ENCODE data around the gene MUC5B. TPM values are rescaled to one million over a fixed set of nuclear protein-coding genes. Genes with fewer than 3 reads are reported as not detected.

The MUC5B gene
- total and polyA plus RNA-seq, 2 of the 13 experiments (the other 11 are each of a cell fraction or from before 2014, with no cell fraction given): 0.01 TPM; not detected in 1

GRCh38 chr11:1290052-1291040 lies 67.5 kb downstream of the MUC5B start:
- Histone ChIP-seq H4K20me1 (ENCODE audit: insufficient read depth, low read length) (no peaks in the 10 kb centered on the region), H3K36me3 (replicated peaks in 1 of 2; ENCODE audit: control insufficient read depth in 1 of 2, insufficient read depth in 2 of 2, low read length in 2 of 2) (peaks cover 45 to 72% of the 10 kb centered on the region in 2 experiments; a peak in 4 of 5 replicates), H3K4me3 (replicated peaks in 1 of 3; ENCODE audit: insufficient read depth in 1 of 3, low read depth in 2 of 3, low read length in 3 of 3) (no peak overlapping the region), H3K27me3 (ENCODE audit: control insufficient read depth in 1 of 2, insufficient read depth in 2 of 2, low read length in 2 of 2) (no peaks in the 10 kb centered on the region; a peak in 1 of 5 replicates), H3K9ac (ENCODE audit: insufficient read depth, low read depth, low read length) (no peak overlapping the region), H3K79me2 (ENCODE audit: insufficient read depth, low read length) (peaks cover 4% of the 10 kb centered on the region), H2AFZ (ENCODE audit: low read length) (no peak overlapping the region), H3K4me1 (ENCODE audit: insufficient read depth, low read length) (no peaks in the 10 kb centered on the region), H3K9me3 (ENCODE audit: low read length) (no peaks in the 10 kb centered on the region), H3K4me2 (ENCODE audit: low read depth, low read length) (no peak overlapping the region), H3K27ac (ENCODE audit: extremely low read length, insufficient read depth, low read length) (no peak overlapping the region)
- POLR2A ChIA-PET: no interaction called here
- 96% methylated on average over 41 of the region's 43 CpGs for WGBS (ENCODE audit: low lambda C conversion rate)
- DNase-seq (ENCODE audit: low spot score) (no peak), FAIRE-seq (no peak), ATAC-seq (no peak)
- no TSS peak for BruUV-seq (replicated peaks)
- in situ Hi-C loops (cut with HindIII; ENCODE audit: extremely low pct_ligation_motif_present, low pct_unique_long_range_greater_than_20kb) (loop anchor here (10.0 kb wide), 1 partner anchor 94 kb away; the partner anchor contains the start of gene BRSK2), intact Hi-C loops (cut with micrococcal nuclease; ENCODE audit: unreplicated experiment) (no loop called here)
- CTCF ChIA-PET (ENCODE audit: low intra/inter-chr PET ratio, low total read pairs): no interaction called here
- TF ChIP-seq ZNF816 (CRISPR knock-in tag; IDR thresholded peaks at IDR 0.05; ENCODE audit: borderline replicate concordance): no peak
- no peak for TF ChIP-seq YEATS4 (CRISPR knock-in tag; IDR thresholded peaks at IDR 0.05; ENCODE audit: borderline replicate concordance)
- TF ChIP-seq JUNB (CRISPR knock-in tag; IDR thresholded peaks at IDR 0.05; ENCODE audit: borderline replicate concordance): no peak
- TF ChIP-seq ARID2 (CRISPR knock-in tag; IDR thresholded peaks at IDR 0.05; ENCODE audit: borderline replicate concordance): no peak
- TF ChIP-seq MEF2D (CRISPR knock-in tag; IDR thresholded peaks at IDR 0.05): no peak
- no peak for TF ChIP-seq ARID3A (IDR thresholded peaks at IDR 0.05; ENCODE audit: low read depth, low read length)
- no peak for TF ChIP-seq POLR2A (IDR thresholded peaks at IDR 0.05; ENCODE audit: insufficient read depth in 1 of 2, low read depth in 2 of 2, low read length in 2 of 2)
- TF ChIP-seq ISL2 (CRISPR knock-in tag; IDR thresholded peaks at IDR 0.05): no peak
- TF ChIP-seq ZNF18 (CRISPR knock-in tag; IDR thresholded peaks at IDR 0.05; ENCODE audit: insufficient replicate concordance): no peak
- TF ChIP-seq ZNF577 (CRISPR knock-in tag; IDR thresholded peaks at IDR 0.05; ENCODE audit: borderline replicate concordance, low read depth): no peak
- TF ChIP-seq KAT2B (IDR thresholded peaks at IDR 0.05; ENCODE audit: borderline replicate concordance, low read depth, low read length): no peak
- TF ChIP-seq, protein P1, sequence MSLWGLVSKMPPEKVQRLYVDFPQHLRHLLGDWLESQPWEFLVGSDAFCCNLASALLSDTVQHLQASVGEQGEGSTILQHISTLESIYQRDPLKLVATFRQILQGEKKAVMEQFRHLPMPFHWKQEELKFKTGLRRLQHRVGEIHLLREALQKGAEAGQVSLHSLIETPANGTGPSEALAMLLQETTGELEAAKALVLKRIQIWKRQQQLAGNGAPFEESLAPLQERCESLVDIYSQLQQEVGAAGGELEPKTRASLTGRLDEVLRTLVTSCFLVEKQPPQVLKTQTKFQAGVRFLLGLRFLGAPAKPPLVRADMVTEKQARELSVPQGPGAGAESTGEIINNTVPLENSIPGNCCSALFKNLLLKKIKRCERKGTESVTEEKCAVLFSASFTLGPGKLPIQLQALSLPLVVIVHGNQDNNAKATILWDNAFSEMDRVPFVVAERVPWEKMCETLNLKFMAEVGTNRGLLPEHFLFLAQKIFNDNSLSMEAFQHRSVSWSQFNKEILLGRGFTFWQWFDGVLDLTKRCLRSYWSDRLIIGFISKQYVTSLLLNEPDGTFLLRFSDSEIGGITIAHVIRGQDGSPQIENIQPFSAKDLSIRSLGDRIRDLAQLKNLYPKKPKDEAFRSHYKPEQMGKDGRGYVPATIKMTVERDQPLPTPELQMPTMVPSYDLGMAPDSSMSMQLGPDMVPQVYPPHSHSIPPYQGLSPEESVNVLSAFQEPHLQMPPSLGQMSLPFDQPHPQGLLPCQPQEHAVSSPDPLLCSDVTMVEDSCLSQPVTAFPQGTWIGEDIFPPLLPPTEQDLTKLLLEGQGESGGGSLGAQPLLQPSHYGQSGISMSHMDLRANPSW (CRISPR knock-in tag; IDR thresholded peaks at IDR 0.05; ENCODE audit: borderline replicate concordance): no peak
- no peak for TF ChIP-seq TARDBP (CRISPR knock-in tag; IDR thresholded peaks at IDR 0.05)
- no peak for TF ChIP-seq ZNF660 (CRISPR knock-in tag; IDR thresholded peaks at IDR 0.05; ENCODE audit: borderline replicate concordance, low read depth)
- TF ChIP-seq NFKB2 (CRISPR knock-in tag; IDR thresholded peaks at IDR 0.05; ENCODE audit: borderline replicate concordance): no peak
- TF ChIP-seq, protein P2, sequence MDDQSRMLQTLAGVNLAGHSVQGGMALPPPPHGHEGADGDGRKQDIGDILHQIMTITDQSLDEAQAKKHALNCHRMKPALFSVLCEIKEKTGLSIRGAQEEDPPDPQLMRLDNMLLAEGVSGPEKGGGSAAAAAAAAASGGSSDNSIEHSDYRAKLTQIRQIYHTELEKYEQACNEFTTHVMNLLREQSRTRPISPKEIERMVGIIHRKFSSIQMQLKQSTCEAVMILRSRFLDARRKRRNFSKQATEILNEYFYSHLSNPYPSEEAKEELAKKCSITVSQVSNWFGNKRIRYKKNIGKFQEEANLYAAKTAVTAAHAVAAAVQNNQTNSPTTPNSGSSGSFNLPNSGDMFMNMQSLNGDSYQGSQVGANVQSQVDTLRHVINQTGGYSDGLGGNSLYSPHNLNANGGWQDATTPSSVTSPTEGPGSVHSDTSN (CRISPR knock-in tag; IDR thresholded peaks at IDR 0.05; ENCODE audit: borderline replicate concordance): no peak

Data from HepG2 (cell line).